DOHH2 (cell line): Measurements from ENCODE around the gene TBC1D2B.

Source experiments
- H3F3A ChIP-seq: fragments of 200-600 bp; sonication (generic), shearing (Covaris generic); 2 replicates; pipeline ENCODE4 v1.6.0; 2016; ENCODE audit warnings: antibody characterized with exemption, mild to moderate bottlenecking; ENCODE audit not compliant: control insufficient read depth, insufficient read depth
- H3K27ac ChIP-seq: fragments of 200-600 bp; sonication (generic); 2 replicates; pipeline ENCODE4 v1.5.1; 2014; ENCODE audit warnings: low read depth, mild to moderate bottlenecking, low read length, moderate library complexity
- H3K27me3 ChIP-seq: fragments of 200-600 bp; sonication (generic); 2 replicates; pipeline ENCODE4 v1.6.1; 2014; ENCODE audit warnings: mild to moderate bottlenecking, low read length, mixed read lengths; ENCODE audit not compliant: control insufficient read depth
- H3K36me3 ChIP-seq: fragments of 200-600 bp; sonication (generic); 2 replicates; pipeline ENCODE4 v1.6.1; 2014; ENCODE audit warnings: mild to moderate bottlenecking, low read length, moderate library complexity, mixed read lengths; ENCODE audit not compliant: control insufficient read depth
- H3K4me1 ChIP-seq: fragments of 200-600 bp; sonication (generic); 2 replicates; pipeline ENCODE4 v1.6.1; 2014; ENCODE audit warnings: mild to moderate bottlenecking, low read length, mixed read lengths; ENCODE audit not compliant: control insufficient read depth
- H3K4me2 ChIP-seq: fragments of 200-600 bp; sonication (generic); 2 replicates; pipeline ENCODE4 v1.6.0; 2014; ENCODE audit warnings: mild to moderate bottlenecking, low read length, moderate library complexity
- H3K4me3 ChIP-seq: fragments of 200-600 bp; sonication (generic); 2 replicates; pipeline ENCODE4 v1.5.1; 2014; ENCODE audit warnings: mild to moderate bottlenecking, low read length, mixed read lengths
- H3K79me2 ChIP-seq: fragments of 200-600 bp; sonication (generic); 2 replicates; pipeline ENCODE4 v1.6.1; 2014; ENCODE audit warnings: mild to moderate bottlenecking, low read length, mixed read lengths; ENCODE audit not compliant: control insufficient read depth
- H3K9me2 ChIP-seq: fragments of 200-600 bp; sonication (generic); replicated peaks from 2 replicates; pipeline ENCODE4 v1.6.1; 2014; ENCODE audit warnings: mild to moderate bottlenecking, low read length, mixed read lengths; ENCODE audit not compliant: control insufficient read depth
- H3K9me3 ChIP-seq: fragments of 200-600 bp; sonication (generic); 2 replicates; pipeline ENCODE4 v1.6.1; 2014; ENCODE audit warnings: antibody characterized with exemption, low read length, mixed read lengths; ENCODE audit not compliant: control insufficient read depth, insufficient read depth
- H4K20me1 ChIP-seq: fragments of 200-600 bp; sonication (generic); 2 replicates; pipeline ENCODE4 v1.6.0; 2014; ENCODE audit warnings: low read depth, mild to moderate bottlenecking, antibody characterized with exemption, low read length, moderate library complexity; ENCODE audit not compliant: control insufficient read depth, insufficient read depth
- CTCF ChIP-seq: fragments of 200-600 bp; sonication (generic); IDR thresholded peaks from one replicate; pipeline ENCODE4 v1.5.1; 2014; ENCODE audit warnings: antibody characterized with exemption, mild to moderate bottlenecking, low read depth, low read length; ENCODE audit not compliant: poor library complexity, severe bottlenecking
- EZH2phosphoT487 ChIP-seq: fragments of 200-600 bp; sonication (generic); IDR thresholded peaks from 2 replicates; pipeline ENCODE4 v1.6.1; 2017; ENCODE audit warnings: borderline replicate concordance, mild to moderate bottlenecking, antibody characterized with exemption, low read length, moderate library complexity, mixed read lengths

The TBC1D2B gene

GRCh38 chr15:78007964-78008886, 69.3 kb downstream of the TBC1D2B start:
- Histone ChIP-seq H3K9me2 (no peaks in the 10 kb centered on the region), H3K4me2 (no peak overlapping the region), H3K4me3 (no peak overlapping the region), H3K27ac (no peak overlapping the region), H3K9me3 (no peaks in the 10 kb centered on the region), H3K27me3 (no peaks in the 10 kb centered on the region), H3F3A (no peaks in the 10 kb centered on the region), H3K36me3 (peaks cover 15% of the 10 kb centered on the region), H3K4me1 (no peaks in the 10 kb centered on the region), H3K79me2 (no peaks in the 10 kb centered on the region), H4K20me1 (no peaks in the 10 kb centered on the region)
- TF ChIP-seq EZH2phosphoT487, result no peak
- TF ChIP-seq CTCF, result no peak

GRCh38 chr15:78007211-78007931, 70.1 kb downstream of the TBC1D2B start:
- H3K9me2 ChIP-seq, result no peaks in the 10 kb centered on the region
- H3K27me3 ChIP-seq, result no peaks in the 10 kb centered on the region
- no peak overlapping the region for H3K4me3 ChIP-seq
- H3K9me3 ChIP-seq, result no peaks in the 10 kb centered on the region
- no peaks in the 10 kb centered on the region for H3K4me1 ChIP-seq
- H3K4me2 ChIP-seq, result no peak overlapping the region
- TF ChIP-seq CTCF, result no peak
- no peak for TF ChIP-seq EZH2phosphoT487
- H4K20me1 ChIP-seq, result no peaks in the 10 kb centered on the region
- H3F3A ChIP-seq, result no peaks in the 10 kb centered on the region
- H3K36me3 ChIP-seq, result peaks cover 7% of the 10 kb centered on the region
- no peak overlapping the region for H3K27ac ChIP-seq
- H3K79me2 ChIP-seq, result no peaks in the 10 kb centered on the region

DNA sequence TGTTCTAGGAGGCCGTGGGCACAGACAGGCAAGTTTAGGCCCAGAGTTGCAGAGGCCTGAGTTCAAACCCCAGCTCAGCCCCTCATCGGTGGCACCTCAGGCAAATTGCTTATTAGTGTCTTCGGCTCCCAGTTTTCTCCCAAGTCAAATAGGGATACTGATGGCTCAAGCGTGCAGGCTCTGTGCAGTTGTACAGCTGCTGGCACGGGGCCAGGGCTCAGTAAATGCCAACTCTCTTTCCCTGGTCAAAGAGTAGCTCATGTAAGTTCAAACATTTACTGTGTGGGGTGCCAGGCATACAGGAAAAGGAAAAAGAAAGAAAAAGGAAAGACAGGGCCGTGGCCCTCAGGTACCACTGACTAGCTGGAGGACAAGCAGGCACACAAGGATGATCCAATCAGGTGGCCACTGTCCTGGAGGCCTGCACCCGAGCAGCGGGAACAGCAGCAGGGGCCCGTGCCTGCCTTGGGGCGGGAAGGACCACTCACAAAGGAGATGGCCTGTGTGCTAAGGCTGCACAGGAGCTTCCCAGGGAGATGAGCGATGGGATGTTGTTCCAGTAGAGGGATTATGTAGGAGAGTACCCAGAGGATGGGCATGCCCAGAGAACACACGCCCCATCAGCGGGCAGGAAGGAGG, 70.8 kb downstream of the TBC1D2B start:
- H3K4me1 ChIP-seq, result no peaks in the 10 kb centered on the region
- no peak overlapping the region for H3K27ac ChIP-seq
- no peaks in the 10 kb centered on the region for H3F3A ChIP-seq
- no peaks in the 10 kb centered on the region for H3K27me3 ChIP-seq
- TF ChIP-seq EZH2phosphoT487 (no peak), CTCF (no peak)
- no peak overlapping the region for H3K4me3 ChIP-seq
- no peaks in the 10 kb centered on the region for H3K9me2 ChIP-seq
- peaks cover 3% of the 10 kb centered on the region; the same call in 1 of the 2 replicates for H3K36me3 ChIP-seq
- H3K9me3 ChIP-seq, result no peaks in the 10 kb centered on the region
- no peak overlapping the region for H3K4me2 ChIP-seq
- no peaks in the 10 kb centered on the region for H4K20me1 ChIP-seq
- H3K79me2 ChIP-seq, result no peaks in the 10 kb centered on the region
